GM06990 (cell line): ENCODE measurements around the gene ORC4.
"Not testable (repeated sequence)": the region's sequence is repeated elsewhere in the genome, so short reads cannot be mapped to it uniquely, and the experiment has no call there.

Source experiments
- DNase-seq: peaks from one replicate; pipeline ENCODE4 v3.0.0-alpha.2; 2011; ENCODE audit not compliant: insufficient read length; ENCODE audit errors: extremely low read depth
- H3K27me3 ChIP-seq: replicated peaks from 2 replicates; pipeline ENCODE4 v1.6.0; 2011; ENCODE audit warnings: low read length; ENCODE audit not compliant: control insufficient read depth, insufficient read depth
- H3K36me3 ChIP-seq: 2 replicates; pipeline ENCODE4 v1.5.1; 2011; ENCODE audit warnings: low read length; ENCODE audit not compliant: control insufficient read depth, insufficient read depth
- H3K4me3 ChIP-seq: replicated peaks from 2 replicates; pipeline ENCODE4 v1.5.1; 2011; ENCODE audit warnings: low read depth, mild to moderate bottlenecking, control low read depth, low read length
- CTCF ChIP-seq: IDR thresholded peaks from 2 replicates; pipeline ENCODE4 v1.5.1; 2011; ENCODE audit warnings: low read length, control low read depth, mild to moderate bottlenecking, inconsistent platforms; ENCODE audit not compliant: insufficient read depth, poor library complexity, severe bottlenecking

Gene ORC4

DNA sequence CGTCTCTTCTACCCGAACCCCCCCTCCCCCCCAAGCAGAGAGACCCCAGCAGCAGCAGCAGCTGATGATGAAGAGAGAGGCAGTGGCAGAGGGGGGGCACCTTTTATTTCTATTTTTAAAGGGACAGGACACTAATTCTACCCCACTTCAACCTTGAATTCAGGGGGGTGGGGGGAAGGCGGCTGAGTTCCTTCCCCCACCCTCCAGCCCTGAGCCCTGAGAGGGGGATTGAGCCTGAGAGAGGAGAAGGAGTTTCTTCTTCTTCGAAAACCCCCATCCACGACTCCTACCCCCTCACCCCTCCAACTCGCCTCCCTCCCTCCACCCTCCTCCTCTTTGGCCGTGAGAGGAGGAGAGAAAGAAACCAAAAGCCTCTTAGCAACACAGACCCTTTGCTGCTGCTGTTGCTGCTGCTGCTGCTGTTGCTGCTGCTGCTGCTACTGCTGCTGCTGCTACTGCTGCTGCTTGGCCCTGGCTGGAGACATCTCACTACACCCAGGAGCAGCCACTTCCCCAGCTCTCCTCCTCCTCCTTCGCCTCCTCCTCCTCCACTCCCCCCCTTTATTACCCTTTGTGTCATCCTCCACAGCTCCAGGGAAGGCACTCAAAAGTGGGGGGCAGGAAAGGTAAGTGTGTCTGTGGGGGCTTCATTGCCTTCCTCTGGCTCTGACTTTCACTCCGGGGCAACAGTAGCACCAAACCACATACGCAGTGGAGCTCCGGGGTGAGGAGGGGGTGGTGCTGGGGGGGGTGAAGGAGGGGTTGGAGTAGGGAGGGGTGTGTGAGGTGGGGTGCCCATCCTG, 723 bp upstream of the ORC4 start, which contains the start of gene MBD5:
TSS of gene MBD5 (plus strand) at position 33 of the 803 bp plus-strand sequence.
- no peak for TF ChIP-seq CTCF
- Histone ChIP-seq H3K27me3 (no peaks in the 10 kb centered on the region), H3K4me3 (peak within 1 kb of the TSS; percentile 83), H3K36me3 (no peaks in the 10 kb centered on the region)
- DNase-seq, result no peak

DNA sequence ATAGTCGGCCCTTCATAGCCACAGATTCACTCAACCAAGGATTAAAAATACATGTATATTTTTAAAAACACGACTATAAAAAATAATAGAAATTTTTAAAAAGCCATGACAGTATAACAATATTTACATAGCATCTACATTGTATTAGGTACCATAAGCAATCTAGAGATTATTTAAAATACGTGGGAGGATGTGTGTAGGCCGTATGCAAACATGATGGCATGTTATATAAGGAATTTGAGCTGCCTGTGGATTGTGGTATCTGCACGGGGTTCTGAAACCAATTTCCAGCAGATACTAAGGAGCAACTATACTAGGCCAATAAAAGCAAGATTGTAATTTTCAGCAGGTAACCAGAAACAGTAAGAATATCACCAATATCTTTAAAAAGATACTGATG, 5.9 kb downstream of the ORC4 start:
- H3K4me3 ChIP-seq, result no peak overlapping the region
- no peak for TF ChIP-seq CTCF
- no peaks in the 10 kb centered on the region for H3K36me3 ChIP-seq
- H3K27me3 ChIP-seq, result no peaks in the 10 kb centered on the region
- no peak for DNase-seq

DNA sequence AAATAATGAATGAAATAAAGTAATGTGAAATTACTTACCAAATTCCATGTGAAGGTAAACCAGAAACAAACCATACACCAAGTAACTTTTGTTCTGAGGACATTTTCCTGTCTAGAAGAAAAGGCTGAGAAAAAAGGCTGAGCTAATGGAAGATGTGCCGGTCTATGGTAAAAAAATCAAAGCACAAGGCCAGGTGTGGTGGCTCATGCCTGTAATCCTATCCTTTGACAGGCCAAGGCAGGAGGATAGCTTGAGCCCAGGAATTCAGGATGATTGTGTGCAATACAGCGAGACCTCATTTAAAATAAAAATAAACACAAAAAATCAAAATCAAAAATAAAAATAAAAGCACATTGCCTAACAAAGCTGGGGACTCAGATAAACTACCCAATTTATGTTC, 6.7 kb downstream of the ORC4 start:
- no peak for TF ChIP-seq CTCF
- Histone ChIP-seq H3K4me3 (no peak overlapping the region), H3K36me3 (no peaks in the 10 kb centered on the region), H3K27me3 (no peaks in the 10 kb centered on the region)
- no peak for DNase-seq

- H3K4me3 ChIP-seq, DNase-seq, H3K36me3 ChIP-seq, H3K27me3 ChIP-seq: not testable (repeated sequence)
These were observed 12.1 kb downstream of the ORC4 start for GRCh38 chr2:148008411-148008810.

DNA sequence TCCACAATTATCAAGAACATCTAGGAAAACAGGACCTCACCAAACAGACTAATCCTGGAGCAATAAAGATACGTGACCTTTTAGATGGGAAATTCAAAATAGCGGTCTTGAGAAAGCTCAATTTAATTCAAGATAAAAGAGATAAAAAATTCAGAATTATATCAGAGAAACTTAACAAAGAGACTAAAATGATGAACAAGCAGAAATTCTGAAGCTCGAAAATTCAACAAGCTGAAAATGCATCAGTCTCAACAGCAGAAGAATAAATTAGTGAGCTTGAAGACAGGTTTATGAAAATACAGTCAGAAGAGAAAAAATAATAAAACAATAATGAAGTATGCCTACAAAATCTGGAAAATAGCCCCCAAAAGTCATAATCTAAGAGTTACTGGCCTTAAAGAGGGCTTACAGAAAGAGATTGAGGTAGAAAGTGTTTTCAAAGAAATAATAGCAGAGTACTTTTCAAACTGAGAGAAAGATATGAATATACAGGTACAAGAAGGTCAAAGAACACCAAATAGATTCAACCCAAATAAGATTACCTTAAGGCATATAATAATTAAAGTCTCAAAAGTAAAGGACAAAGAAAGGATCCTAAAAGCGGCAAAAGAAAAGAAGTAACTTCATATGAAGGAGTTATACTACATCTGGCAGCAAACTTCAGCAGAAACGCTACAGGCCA, 13.2 kb downstream of the ORC4 start:
- no peak overlapping the region for H3K4me3 ChIP-seq
- H3K27me3 ChIP-seq, result no peaks in the 10 kb centered on the region
- no peak for TF ChIP-seq CTCF
- H3K36me3 ChIP-seq, result no peaks in the 10 kb centered on the region
- no peak for DNase-seq

DNA sequence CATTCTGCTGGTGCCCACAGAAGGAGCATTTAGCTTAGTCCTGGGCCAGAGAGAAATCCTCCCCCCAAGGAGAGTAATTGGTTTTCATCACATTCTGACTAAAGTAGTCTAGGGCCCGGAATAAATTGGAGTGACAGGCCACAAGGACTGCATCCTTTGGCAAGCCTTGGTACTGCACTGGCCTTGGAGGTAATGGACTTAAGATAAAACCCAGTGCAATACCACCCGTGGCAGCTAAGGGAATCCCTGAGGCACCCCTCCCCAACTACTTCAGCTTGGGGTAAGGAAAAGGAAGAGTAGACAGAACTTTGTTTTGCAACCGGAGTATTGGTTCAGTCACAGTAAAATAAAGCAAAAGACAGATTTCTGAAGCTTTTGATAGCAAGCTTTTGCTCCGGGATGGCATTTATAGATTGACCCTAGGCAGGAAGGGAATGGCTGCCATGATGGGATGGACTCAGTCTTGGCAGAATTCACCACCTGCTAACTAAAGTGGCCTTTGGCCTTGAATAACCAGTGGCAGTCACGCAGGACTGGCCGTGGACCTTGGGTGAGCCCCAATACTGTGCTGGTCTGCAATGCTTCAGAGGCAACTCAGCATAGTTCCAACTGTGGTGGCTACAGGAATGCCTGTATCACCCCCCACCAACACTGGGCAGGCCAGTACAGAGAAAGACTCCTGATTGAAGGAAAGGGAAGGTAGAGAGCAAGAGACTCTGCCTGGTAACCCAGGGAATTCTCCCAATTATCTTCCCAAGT, 14.1 kb downstream of the ORC4 start:
- H3K4me3 ChIP-seq, result no peak overlapping the region
- DNase-seq, result no peak
- no peaks in the 10 kb centered on the region for H3K27me3 ChIP-seq
- no peak for TF ChIP-seq CTCF
- no peaks in the 10 kb centered on the region for H3K36me3 ChIP-seq

GRCh38 chr2:148002420-148002819, 18.1 kb downstream of the ORC4 start:
- not testable (repeated sequence) for H3K27me3 ChIP-seq, H3K36me3 ChIP-seq, H3K4me3 ChIP-seq, DNase-seq
